Progenitor cell of endocrine pancreas (in vitro differentiated cells): ENCODE data around the gene EZR. TPM values are rescaled to one million over a fixed set of nuclear protein-coding genes. Genes with fewer than 3 reads are reported as not detected.

ENCODE experiments used
- DNase-seq: peaks from one replicate; pipeline ENCODE4 v3.0.0; 2021; ENCODE audit warnings: low spot score; ENCODE audit not compliant: unreplicated experiment
- H3K27ac Mint-ChIP-seq: 2 replicates; pipeline ENCODE4 v1.8.0; 2021; ENCODE audit warnings: mild to moderate bottlenecking, moderate library complexity, mixed read lengths
- H3K27me3 Mint-ChIP-seq: 2 replicates; pipeline ENCODE4 v1.8.0; 2021; ENCODE audit warnings: mixed read lengths
- H3K36me3 Mint-ChIP-seq: 2 replicates; pipeline ENCODE4 v1.8.0; 2022; ENCODE audit warnings: mixed read lengths; ENCODE audit not compliant: insufficient read depth
- H3K4me1 Mint-ChIP-seq: 2 replicates; pipeline ENCODE4 v1.8.0; 2021; ENCODE audit warnings: low read depth, mixed read lengths
- H3K4me3 Mint-ChIP-seq: 2 replicates; pipeline ENCODE4 v1.8.0; 2021; ENCODE audit warnings: low read depth, mild to moderate bottlenecking, moderate library complexity, mixed read lengths
- H3K9me3 Mint-ChIP-seq: 2 replicates; pipeline ENCODE4 v1.8.0; 2021; ENCODE audit warnings: low read depth, mixed read lengths
- total RNA-seq: library from RNA; stranded (reverse); gene quantifications from 2 replicates; pipeline ENCODE4 v1.2.1, GENCODE V29; 2021
- TF ChIP-seq, protein P1 (sequence below): fragments of 200-600 bp; sonication (generic); IDR thresholded peaks from one replicate; pipeline ENCODE4 v1.5.0; 2021; ENCODE audit warnings: antibody characterized with exemption, mild to moderate bottlenecking; ENCODE audit not compliant: unreplicated experiment

The EZR gene
- total RNA-seq, 1 donor from 2014 or later: 258 TPM

GRCh38 chr6:158739673-158740072 is 79.5 kb downstream of the EZR start:
- no peak for DNase-seq
- Mint-ChIP-seq H3K4me3 (no peak overlapping the region), H3K36me3 (no peaks in the 10 kb centered on the region), H3K9me3 (peaks cover 6% of the 10 kb centered on the region), H3K4me1 (no peaks in the 10 kb centered on the region), H3K27ac (no peak overlapping the region), H3K27me3 (no peaks in the 10 kb centered on the region)
- TF ChIP-seq, protein P1, sequence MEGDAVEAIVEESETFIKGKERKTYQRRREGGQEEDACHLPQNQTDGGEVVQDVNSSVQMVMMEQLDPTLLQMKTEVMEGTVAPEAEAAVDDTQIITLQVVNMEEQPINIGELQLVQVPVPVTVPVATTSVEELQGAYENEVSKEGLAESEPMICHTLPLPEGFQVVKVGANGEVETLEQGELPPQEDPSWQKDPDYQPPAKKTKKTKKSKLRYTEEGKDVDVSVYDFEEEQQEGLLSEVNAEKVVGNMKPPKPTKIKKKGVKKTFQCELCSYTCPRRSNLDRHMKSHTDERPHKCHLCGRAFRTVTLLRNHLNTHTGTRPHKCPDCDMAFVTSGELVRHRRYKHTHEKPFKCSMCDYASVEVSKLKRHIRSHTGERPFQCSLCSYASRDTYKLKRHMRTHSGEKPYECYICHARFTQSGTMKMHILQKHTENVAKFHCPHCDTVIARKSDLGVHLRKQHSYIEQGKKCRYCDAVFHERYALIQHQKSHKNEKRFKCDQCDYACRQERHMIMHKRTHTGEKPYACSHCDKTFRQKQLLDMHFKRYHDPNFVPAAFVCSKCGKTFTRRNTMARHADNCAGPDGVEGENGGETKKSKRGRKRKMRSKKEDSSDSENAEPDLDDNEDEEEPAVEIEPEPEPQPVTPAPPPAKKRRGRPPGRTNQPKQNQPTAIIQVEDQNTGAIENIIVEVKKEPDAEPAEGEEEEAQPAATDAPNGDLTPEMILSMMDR: no peak

DNA sequence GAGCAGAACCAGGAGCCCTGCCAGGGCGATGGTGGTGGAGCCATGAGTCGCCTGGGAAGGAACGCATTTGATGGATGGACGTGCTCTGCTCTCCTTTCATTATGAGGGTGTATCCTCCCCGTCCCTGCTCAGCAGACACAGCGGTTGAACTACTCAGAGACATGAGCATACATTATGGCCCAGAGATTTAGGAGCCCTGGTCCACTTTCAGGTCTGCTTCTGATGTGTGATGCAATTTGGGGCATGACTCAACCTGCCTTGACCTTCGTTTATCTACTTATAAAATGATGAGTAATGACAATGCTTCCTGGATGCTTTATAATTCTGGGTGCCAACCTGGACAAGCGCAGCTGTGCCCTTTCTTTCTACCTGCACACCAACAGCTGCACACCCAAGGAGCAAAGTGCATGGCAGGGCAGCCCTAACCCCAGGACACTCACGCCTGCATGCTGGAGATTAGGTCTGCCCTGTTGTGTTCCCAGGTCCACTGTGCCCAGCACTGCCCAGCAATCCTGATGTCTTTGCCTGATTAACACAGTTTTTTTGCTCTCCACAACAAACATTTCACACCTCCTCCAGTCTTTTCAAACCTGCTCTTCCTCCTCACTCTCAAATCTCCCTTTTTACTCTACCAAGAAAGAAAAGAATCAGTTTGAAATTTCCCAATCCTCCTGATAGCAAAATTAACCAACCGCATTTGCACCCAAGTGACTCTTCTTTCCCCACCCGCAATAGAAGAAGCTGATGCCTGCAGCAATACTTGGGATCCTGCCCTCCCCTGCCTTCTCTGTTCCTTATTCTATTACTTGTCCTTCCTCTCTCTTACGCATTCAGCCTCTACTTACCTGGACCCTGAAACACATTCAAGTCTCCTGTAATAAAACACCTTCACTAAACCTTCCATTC is 81.2 kb downstream of the EZR start:
- H3K4me1 Mint-ChIP-seq: no peaks in the 10 kb centered on the region
- no peak overlapping the region for H3K4me3 Mint-ChIP-seq

DNA sequence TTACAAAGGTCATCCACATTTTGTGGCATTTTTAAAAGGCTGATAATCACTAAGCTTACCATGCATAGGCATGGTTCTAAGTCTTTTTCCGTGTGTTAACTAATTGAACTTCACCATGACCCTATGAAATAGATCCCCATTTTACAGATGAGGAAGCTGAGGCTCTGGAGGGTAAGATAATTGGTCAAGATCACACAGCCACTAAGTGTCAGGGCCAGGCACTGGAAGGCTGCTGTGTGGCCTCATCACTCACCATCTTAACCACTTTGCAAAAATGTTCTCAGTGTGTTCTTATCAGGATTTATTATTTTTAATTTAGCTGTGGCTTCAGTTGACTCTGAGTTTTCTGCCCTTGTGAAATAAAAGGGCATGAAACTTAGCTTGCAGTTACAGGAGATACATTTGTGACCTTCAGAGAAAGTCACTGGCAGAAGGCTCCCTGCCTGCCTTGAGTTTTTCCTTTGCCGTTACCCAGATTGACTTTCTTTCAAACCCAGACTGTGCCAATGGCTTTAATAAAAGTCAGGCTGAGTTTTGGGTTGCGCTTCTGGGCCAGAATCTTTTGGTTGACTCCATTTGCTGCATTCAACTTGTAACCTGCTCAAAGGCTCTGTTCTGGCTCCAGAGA is 82.0 kb downstream of the EZR start:
- H3K4me3 Mint-ChIP-seq: no peak overlapping the region
- no peak for DNase-seq
- H3K27me3 Mint-ChIP-seq: no peaks in the 10 kb centered on the region
- no peaks in the 10 kb centered on the region for H3K4me1 Mint-ChIP-seq
- no peaks in the 10 kb centered on the region for H3K36me3 Mint-ChIP-seq
- H3K9me3 Mint-ChIP-seq: peaks cover 6% of the 10 kb centered on the region
- TF ChIP-seq, protein P1: no peak
- no peak overlapping the region for H3K27ac Mint-ChIP-seq

More for the DNA sequence above, 81.2 kb downstream of the EZR start:
- no peak overlapping the region for H3K27ac Mint-ChIP-seq
- H3K27me3 Mint-ChIP-seq: no peaks in the 10 kb centered on the region
- peaks cover 6% of the 10 kb centered on the region for H3K9me3 Mint-ChIP-seq
- no peaks in the 10 kb centered on the region for H3K36me3 Mint-ChIP-seq
- no peak for DNase-seq
- TF ChIP-seq, protein P1: no peak

- TF ChIP-seq, protein P1: no peak
- Mint-ChIP-seq H3K27ac (no peak overlapping the region), H3K9me3 (peaks cover 9% of the 10 kb centered on the region), H3K4me1 (no peaks in the 10 kb centered on the region), H3K36me3 (no peaks in the 10 kb centered on the region), H3K4me3 (no peak overlapping the region), H3K27me3 (no peaks in the 10 kb centered on the region)
- DNase-seq: no peak
Measured at GRCh38 chr6:158735009-158735408, 84.2 kb downstream of the EZR start.

GRCh38 chr6:158730541-158730907 is 88.6 kb downstream of the EZR start:
- no peaks in the 10 kb centered on the region for H3K4me1 Mint-ChIP-seq
- H3K27ac Mint-ChIP-seq: no peak overlapping the region
- H3K36me3 Mint-ChIP-seq: no peaks in the 10 kb centered on the region
- TF ChIP-seq, protein P1: no peak
- DNase-seq: no peak
- no peaks in the 10 kb centered on the region for H3K27me3 Mint-ChIP-seq
- no peak overlapping the region for H3K4me3 Mint-ChIP-seq
- H3K9me3 Mint-ChIP-seq: peaks cover 3% of the 10 kb centered on the region
